GM10847 (cell line): ENCODE measurements around the gene CFAP65.

Experiments
- POLR2A ChIP-seq: IDR thresholded peaks from 2 replicates; pipeline ENCODE4 v1.6.1; 2011; ENCODE audit not compliant: insufficient read length; ENCODE audit errors: extremely low read depth

Gene CFAP65

DNA sequence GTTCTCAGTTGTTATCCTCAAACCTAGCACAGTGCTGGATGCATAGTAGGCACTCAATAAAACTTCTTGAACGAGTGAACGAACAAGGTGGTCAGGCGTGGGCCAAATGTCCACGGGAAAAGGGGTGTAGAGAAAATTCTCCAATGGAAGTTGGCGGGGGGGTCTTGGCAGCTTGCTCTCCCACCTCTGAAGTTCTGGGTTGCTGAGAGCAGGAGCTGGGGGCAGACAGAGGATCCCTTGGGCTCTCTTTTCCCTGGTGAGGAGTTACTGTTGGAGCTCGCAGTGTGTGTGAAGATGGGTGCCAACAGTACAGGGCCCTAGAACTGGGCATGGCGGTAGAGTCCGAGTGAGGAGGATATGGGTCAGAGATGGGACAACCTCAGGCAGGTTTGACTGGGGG, 45.8 kb downstream of the CFAP65 start:
- no peak for TF ChIP-seq POLR2A

DNA sequence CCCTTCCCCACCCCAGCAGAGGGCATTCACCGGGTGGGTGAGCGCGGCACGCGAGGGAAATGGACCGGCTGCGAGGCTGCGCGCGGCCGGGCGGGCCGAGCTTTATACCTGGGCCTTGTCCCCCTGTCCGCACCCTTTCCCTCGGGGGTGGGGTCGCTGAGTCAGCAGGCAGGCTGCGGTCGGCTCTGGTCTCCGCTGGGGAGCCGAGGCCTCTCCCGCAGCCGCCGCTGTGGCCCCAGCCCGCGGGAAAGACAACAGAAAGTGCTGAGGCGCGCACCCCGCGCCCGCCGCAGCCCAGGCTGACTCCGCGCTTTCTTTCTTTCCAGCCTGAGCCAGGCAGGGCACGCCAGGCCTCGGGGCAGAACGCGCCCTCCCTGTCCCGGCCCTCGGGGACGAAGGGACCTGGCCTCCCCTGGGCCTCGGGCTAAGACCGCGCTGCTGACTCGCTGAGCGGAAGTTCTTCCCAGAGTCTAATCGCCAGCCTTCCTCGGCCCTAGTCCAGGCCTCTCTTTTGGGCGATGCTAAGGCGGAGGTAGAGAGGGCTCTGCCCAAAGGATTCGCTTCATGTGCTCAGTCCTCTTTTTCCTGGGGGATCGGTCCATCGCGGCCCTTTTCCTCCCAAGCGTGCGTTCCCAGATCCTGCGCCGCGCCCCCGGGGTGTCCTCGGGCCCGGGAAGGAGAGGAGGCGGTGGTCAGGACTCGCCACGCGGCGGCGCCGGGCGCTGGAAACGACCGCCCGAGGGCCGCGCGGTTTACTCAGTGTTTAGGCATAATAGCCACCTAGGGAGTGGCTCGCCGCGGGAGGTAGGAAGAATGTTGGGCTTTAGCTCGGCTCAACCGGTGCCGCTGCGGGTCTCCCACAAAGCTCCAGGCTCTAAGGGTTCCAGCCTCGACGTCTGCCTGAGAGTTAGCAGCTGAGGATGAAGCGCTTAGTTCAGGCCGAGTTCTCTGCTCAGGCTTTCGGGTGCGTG, 47.7 kb downstream of the CFAP65 start, which contains the start of gene CRYBA2:
CRYBA2 (minus strand) TSS at position 78 of the 971 bp plus-strand sequence. CDS start 246 bp downstream, outside the sequence.
- no peak for TF ChIP-seq POLR2A

DNA sequence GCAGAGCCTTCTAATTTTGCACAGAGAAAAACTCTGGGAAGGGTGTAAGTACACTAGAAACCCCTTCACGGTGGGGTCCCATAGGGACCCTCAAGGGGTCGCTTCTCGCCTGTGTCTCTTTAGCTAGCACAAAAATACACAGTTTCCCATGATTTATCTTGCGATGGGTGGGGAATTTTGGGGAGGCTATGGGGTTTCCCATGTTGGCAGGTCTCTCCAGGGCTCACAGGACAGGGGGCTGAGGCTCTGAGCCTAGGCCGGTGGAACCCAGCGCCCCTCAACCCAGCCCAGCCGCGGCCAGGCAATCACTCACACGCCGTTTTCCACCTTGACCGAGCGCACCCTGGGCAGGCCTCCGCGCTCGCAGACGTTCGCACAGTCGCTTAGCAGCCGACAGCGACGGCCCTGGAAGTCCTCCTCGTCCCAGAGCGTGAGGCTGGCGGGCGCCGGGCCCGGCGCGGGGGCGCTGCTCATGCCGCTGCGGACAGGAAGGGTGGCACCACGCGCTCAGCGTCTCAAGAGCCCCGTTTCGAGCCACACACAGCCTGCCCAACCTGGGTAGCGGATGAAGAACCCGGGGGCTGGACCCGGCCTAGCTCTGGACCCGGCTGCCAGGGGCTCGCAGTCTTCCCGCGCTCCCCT, 48.5 kb downstream of the CFAP65 start:
- no peak for TF ChIP-seq POLR2A

DNA sequence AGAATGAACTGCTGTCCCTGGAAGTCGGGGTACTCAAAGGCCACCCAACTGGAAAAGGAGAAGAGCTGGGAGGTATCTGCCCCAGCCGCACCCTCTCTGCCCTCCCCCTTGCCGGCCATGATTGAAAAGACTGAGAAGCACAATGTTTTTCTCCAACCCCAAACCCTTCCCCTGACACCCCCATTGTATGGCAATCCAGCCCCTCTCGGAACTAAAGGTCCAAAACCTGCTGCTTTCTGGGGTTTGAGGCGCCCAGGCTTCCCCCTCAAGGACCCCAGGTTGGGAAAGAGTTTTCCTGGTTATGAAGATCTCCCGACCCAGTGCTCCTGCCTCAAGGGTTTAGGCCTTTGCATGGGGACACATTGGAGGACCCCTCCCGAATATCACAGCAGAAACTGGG, 49.1 kb downstream of the CFAP65 start:
- TF ChIP-seq POLR2A = no peak

DNA sequence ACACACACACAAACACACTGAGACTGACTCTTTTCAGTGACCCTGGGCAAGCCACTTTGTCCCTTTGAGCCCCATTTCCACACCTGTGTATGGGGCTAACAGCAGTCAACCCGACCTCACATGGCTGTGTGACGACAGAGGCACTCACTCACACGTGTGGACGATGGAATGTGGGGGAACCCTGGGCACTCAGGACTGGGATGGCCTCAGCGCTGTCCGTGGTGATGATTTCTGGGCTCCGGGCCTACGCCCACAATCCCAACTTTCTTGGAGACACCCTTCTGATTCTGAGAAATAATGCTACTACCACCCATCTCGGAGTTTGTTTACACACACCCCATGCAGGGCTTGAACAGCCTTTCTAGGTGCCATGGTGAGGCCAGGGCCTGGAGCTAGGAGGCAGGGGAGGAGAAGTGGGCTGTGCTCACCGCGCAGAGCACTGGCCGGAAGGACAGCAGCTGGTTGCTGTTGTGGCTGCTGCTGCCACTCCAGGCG, 49.6 kb downstream of the CFAP65 start:
- TF ChIP-seq POLR2A = no peak

DNA sequence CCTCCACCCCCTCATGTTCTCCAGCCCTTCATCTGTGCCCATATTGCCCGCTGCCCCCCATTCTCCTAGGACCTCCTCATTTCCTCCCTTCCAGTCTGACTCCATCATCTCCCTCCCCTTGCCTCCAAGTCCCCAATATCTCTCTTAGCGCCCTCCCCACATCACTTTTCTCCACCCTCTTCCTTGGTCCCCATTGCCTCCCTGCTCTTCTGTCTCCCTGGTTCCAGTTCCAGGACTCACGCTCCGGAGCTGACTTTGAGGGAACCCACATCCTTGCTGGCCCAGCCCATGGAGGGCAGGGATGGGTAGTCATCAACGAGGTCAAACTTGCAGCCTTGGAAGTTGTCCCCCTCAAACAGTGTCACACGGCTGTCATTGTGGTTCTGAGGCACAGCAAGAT, 50.7 kb downstream of the CFAP65 start:
- TF ChIP-seq POLR2A = no peak

DNA sequence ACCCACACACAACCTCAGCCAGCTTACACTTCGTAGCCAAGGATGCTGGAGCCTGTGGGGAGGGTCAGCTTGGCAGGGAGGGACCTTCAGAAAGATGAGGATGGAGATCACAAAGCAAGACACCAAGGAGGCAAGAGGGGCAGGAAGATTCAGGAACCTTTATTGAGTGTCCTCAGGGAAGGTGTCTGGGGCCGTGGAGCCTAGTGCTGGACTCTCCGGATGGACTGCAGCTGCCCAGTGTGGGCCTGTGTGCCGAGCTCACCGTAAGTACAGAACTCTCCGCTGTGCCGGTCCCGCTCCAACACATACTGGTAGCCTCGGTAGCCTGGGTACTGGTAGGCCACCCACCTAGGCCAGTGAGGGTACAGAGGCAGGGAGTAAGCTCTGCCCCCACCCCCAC, 51.3 kb downstream of the CFAP65 start:
- no peak for TF ChIP-seq POLR2A

DNA sequence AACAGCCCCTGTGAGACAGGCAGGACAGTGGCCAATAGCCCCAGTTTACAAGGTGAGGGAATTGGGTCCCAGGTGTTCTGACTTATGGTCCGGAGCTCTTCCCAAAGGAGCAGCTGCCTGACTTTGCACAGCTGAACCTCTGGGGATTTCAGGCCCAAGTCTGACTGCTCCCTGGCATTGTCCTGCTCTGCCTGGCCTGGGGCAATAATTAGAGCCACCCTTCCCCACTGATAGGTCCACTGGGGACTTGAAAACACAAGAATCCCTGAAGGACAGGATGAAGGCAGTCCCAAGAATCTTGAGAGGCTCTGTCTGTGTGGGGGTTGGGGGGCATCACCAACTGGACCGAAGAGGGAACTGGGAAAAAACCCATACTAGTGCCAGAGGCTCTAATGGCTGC, 52.7 kb downstream of the CFAP65 start:
- TF ChIP-seq POLR2A = no peak

DNA sequence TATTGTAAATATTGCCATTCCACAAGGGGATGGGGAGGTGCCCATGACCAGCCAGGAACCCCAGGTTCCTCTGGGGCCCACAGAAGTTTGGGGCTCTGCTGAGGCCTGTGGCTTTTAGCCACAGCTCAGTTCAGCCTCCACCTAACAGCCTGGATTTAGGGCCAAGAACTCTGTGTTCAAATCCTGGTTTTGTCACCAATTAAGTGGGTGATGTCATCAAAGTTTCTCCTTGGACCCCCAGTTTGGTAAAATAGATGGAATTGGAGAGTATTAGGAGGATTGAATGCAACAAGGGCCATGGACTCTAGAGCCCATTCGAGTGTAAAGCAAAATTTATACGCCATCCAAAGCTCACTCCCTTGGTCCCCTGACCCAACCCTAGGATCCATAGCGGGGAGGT, 53.2 kb downstream of the CFAP65 start:
- TF ChIP-seq POLR2A = no peak

DNA sequence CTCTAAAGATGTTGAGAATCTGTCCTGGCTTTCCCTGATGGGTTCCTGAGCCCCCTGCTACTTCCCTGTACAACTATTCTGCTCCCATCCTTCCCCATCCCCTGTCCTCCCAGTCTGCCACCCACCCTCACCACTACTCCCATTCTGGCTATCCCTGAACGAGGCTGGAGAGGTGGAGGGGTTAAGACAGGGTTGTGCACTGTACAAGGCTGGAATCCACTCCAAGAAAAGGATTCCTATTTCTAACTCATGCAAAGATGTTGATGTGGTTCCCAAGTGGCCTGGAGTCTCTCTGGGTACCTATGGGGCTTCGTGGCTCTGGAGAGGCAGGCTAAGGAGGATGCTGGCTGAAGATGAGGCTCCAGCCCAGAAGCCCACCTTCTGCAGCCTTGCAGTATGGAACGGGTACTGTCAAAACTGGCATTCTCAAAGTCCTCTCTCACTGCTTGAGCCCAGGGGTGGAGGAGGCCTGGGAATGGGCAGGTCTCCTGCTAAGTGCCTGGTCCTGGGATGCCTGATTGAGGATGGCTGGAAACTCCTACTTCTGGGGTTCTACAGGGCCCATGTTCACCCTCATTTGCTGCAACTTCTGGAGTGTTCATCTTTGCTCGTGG, 55.1 kb downstream of the CFAP65 start:
- TF ChIP-seq POLR2A = no peak

DNA sequence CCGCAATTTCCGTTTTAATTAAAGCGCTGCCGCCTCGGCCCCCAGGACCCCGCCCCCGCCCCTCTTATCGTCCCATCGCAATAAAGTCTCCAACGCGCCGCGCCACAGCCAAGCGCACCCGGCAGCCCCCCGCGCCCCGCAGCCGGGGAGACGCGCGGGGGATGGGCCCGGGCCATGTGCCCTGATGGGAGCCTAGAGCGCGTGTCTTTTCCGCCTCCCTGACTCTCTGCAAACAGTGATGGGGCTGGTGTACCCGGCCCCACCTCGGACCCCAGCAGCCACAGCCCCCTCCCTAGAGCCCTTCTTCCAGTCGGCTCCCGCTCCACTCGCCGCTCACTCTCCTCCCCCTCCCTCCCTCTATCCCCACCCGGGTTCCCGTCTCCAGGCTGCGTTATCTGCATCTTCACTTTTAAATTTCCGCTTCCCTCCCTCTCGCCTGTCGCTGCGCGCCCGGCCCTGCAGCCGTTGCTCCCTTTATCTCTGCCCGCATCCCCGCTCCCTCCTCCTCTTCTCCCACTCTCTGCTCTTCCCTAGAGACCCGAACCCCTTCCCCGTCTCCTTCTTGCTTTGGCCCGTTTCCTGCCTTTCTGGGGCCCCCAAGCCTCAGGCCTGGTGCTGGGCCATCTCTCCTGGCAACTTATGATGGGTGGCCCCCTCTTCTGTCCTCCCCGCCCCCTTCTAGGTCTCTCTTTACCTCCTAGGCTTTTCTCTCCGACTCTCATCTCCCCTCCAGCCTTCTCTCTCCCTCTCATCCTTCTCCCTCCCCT, 55.8 kb downstream of the CFAP65 start:
- no peak for TF ChIP-seq POLR2A

DNA sequence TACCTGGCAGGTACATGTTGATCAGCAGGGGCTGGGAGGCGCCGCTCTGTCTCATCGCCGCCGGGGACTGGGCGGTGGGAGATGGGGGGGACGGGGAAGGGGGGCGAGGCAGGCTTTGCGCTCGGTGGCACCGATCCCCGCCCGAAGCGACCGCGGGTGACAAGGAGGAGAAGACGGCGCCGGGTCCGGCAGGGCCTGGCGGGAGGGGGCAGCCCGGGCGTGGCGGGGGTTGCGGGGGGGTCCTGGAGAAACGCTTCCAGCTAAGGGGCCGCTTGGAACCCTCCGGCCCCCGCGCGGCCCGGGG, 56.3 kb downstream of the CFAP65 start, which contains the start of gene FEV:
FEV (minus strand) TSS at position 164 of the 304 bp plus-strand sequence; CDS start at position 55, 109 bp downstream.
- TF ChIP-seq POLR2A = no peak

DNA sequence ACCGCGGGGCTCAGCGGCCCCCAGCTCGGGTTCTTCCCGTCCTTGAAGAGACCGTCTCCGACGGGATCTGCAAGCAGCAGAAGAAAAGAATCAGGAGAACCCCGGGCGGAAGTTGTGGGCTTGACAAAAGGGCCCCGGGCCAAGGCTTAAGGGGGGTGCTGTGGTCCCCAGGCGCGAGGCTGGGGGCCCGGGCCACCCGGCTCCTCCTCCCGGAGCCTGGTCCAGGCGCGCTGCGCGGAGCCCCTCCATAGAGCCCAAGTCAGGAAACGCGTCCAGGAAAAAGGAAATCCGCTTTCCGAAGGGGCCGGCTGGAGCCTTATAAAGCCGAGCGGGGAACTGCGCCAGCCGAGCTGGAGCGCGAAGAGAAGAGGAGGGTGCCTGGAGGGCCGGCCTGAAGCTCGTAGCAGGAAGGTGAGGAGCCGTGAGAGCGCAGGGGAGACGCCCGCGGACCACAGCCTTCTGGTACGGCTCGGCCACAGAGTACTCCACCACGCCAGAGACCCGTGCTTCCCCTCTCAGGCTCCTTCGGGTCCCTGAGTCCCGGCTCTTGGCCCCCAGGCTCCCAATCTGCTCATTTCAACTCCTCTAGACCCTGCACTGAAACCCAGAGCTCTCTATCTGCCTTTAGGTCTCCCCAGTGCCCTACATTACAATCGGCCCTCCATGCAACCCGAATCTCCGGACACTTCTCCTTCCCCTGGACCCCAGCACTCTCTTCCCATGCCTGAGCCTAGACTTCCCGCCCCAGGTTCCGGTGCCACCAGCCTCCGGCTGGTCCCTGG, 56.9 kb downstream of the CFAP65 start:
- TF ChIP-seq POLR2A = no peak

DNA sequence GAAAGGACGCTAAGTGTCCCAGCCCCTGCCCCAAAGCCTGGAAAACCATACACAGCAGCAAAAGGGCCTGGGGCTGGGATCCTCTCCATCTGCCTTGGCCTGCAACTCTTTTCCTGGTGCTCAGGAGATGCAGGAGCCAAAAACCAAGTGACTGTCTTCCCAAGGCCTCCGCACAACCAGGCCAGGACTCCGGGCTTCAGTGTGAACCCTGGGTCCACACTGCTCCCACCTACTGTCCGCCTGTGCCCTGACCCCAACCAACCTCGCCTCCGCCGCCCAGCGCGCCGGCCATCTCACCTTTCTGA, 57.4 kb downstream of the CFAP65 start:
- no peak for TF ChIP-seq POLR2A
